ENCODE data around the gene FLNB. TPM values are rescaled to one million over a fixed set of nuclear protein-coding genes. Genes with fewer than 3 reads are reported as not detected.
A peak's percentile ranks its signal among the peaks of the same experiment; 100 is the strongest.

The FLNB gene
- total RNA-seq, 1 experiment from 2014 or later = 127 TPM

DNA sequence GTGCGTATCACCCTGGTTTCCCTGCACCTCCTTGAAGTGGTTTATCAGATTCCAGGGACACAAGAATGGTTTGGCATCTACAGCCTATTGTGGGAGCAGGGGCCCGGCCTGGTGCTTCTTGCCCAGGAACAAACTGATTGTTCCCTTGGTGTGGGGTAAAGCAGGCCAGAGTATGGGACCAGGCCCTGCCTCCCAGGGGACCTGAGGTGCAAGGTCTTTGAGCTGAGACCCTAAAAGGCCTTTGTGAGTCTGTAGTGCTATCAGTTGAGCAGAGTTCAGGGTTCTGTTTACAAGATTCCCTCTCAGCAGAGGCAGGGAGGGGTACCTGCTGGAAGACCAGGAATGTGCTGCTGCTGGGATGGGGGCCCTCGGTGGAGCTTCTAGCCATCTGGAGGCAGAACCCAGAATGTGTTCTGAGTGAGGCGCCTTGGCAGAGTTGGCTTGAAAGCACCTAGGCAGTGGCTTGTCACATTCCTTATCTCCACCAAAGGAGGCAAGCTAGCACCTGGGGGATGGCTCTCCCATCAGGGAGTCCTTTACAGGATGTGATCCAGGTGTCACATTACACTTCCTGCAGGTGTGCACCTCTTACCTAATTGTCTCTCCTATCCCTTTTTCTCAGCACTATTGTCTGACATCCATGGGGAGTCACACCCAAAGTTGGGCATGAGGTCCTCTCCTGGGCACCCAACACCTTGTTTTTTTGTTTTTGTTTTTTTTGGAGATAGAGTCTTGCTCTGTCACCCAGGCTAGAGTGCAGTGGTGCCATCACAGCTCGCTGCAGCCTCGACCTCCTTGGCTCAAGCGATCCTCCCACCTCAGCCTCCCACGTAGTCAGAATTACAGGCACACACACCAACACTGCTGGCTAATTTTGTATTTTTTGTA, 13.1 kb downstream of the FLNB start (continued):
- TF ChIP-seq, protein P1, sequence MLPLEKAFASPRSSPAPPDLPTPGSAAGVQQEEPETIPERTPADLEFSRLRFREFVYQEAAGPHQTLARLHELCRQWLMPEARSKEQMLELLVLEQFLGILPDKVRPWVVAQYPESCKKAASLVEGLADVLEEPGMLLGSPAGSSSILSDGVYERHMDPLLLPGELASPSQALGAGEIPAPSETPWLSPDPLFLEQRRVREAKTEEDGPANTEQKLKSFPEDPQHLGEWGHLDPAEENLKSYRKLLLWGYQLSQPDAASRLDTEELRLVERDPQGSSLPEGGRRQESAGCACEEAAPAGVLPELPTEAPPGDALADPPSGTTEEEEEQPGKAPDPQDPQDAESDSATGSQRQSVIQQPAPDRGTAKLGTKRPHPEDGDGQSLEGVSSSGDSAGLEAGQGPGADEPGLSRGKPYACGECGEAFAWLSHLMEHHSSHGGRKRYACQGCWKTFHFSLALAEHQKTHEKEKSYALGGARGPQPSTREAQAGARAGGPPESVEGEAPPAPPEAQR (CRISPR knock-in tag; IDR thresholded peaks at IDR 0.05) = peak; percentile 66; the same call in 1 of the 2 replicates
- TF ChIP-seq ZNF232 (CRISPR knock-in tag; IDR thresholded peaks at IDR 0.05) = no peak
- TF ChIP-seq ZNF423 (CRISPR knock-in tag; IDR thresholded peaks at IDR 0.05) = peak; percentile 70
- TF ChIP-seq SP1 (CRISPR knock-in tag; conservative IDR thresholded peaks at IDR 0.05) = 0 out of 2 replicates have a peak, but pooled peaks have one; percentile 32
- TF ChIP-seq, protein P2, sequence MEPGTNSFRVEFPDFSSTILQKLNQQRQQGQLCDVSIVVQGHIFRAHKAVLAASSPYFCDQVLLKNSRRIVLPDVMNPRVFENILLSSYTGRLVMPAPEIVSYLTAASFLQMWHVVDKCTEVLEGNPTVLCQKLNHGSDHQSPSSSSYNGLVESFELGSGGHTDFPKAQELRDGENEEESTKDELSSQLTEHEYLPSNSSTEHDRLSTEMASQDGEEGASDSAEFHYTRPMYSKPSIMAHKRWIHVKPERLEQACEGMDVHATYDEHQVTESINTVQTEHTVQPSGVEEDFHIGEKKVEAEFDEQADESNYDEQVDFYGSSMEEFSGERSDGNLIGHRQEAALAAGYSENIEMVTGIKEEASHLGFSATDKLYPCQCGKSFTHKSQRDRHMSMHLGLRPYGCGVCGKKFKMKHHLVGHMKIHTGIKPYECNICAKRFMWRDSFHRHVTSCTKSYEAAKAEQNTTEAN (CRISPR knock-in tag; IDR thresholded peaks at IDR 0.05) = peak; percentile 15; the same call in 1 of the 2 replicates

DNA sequence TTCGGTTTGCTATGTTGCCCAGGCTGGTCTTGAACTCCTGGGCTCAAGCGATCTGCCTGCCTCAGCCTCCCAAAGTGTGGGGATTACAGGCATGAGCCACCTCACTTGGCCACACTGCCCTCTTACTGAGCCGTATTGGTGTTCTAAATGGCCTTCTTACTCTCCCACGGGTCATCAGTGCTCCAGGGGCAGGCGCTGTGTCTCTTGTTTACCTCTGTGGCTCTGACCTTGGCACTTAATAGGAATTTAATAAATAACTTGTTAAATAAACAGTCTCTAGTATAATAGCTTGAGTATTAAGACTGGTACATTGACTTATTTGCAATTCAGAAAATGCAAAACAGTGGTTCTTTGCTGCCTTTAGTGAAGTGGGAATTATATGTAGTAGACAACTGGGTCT, 13.7 kb downstream of the FLNB start:
- no peak for ATAC-seq
- H3K4me3 Mint-ChIP-seq = no peak overlapping the region
- no peaks in the 10 kb centered on the region for H3K36me3 Mint-ChIP-seq
- DNase-seq (ENCODE audit: low spot score) = no peak
- no peaks in the 10 kb centered on the region for H3K27me3 Mint-ChIP-seq (ENCODE audit: low read depth)
- peaks cover 87% of the 10 kb centered on the region for H3K4me1 Mint-ChIP-seq
- no peaks in the 10 kb centered on the region for H3K9me3 Mint-ChIP-seq
- ChIA-PET CTCF (interaction anchor here (1.0 to 1.9 kb wide), 8 partner anchors 14 to 155 kb away, joined by 3 to 12 read pairs (median 6); partner anchors contain the start of gene FLNB), POLR2A (interaction anchor here (1.0 to 2.4 kb wide), 2 partner anchors 9 to 27 kb away, joined by 3 to 13 read pairs; no protein-coding TSS in a partner anchor)
- H3K27ac Mint-ChIP-seq = peak overlapping the region; percentile 92
- TF ChIP-seq, protein P3, sequence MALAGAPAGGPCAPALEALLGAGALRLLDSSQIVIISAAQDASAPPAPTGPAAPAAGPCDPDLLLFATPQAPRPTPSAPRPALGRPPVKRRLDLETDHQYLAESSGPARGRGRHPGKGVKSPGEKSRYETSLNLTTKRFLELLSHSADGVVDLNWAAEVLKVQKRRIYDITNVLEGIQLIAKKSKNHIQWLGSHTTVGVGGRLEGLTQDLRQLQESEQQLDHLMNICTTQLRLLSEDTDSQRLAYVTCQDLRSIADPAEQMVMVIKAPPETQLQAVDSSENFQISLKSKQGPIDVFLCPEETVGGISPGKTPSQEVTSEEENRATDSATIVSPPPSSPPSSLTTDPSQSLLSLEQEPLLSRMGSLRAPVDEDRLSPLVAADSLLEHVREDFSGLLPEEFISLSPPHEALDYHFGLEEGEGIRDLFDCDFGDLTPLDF (CRISPR knock-in tag; IDR thresholded peaks at IDR 0.05) = no peak
- TF ChIP-seq, protein P4, sequence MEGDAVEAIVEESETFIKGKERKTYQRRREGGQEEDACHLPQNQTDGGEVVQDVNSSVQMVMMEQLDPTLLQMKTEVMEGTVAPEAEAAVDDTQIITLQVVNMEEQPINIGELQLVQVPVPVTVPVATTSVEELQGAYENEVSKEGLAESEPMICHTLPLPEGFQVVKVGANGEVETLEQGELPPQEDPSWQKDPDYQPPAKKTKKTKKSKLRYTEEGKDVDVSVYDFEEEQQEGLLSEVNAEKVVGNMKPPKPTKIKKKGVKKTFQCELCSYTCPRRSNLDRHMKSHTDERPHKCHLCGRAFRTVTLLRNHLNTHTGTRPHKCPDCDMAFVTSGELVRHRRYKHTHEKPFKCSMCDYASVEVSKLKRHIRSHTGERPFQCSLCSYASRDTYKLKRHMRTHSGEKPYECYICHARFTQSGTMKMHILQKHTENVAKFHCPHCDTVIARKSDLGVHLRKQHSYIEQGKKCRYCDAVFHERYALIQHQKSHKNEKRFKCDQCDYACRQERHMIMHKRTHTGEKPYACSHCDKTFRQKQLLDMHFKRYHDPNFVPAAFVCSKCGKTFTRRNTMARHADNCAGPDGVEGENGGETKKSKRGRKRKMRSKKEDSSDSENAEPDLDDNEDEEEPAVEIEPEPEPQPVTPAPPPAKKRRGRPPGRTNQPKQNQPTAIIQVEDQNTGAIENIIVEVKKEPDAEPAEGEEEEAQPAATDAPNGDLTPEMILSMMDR (IDR thresholded peaks at IDR 0.05) = no peak
- TF ChIP-seq, protein P5, sequence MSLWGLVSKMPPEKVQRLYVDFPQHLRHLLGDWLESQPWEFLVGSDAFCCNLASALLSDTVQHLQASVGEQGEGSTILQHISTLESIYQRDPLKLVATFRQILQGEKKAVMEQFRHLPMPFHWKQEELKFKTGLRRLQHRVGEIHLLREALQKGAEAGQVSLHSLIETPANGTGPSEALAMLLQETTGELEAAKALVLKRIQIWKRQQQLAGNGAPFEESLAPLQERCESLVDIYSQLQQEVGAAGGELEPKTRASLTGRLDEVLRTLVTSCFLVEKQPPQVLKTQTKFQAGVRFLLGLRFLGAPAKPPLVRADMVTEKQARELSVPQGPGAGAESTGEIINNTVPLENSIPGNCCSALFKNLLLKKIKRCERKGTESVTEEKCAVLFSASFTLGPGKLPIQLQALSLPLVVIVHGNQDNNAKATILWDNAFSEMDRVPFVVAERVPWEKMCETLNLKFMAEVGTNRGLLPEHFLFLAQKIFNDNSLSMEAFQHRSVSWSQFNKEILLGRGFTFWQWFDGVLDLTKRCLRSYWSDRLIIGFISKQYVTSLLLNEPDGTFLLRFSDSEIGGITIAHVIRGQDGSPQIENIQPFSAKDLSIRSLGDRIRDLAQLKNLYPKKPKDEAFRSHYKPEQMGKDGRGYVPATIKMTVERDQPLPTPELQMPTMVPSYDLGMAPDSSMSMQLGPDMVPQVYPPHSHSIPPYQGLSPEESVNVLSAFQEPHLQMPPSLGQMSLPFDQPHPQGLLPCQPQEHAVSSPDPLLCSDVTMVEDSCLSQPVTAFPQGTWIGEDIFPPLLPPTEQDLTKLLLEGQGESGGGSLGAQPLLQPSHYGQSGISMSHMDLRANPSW (CRISPR knock-in tag; conservative IDR thresholded peaks at IDR 0.05; ENCODE audit: low read depth) = no peak
- no peak for TF ChIP-seq GTF2I (CRISPR knock-in tag; conservative IDR thresholded peaks at IDR 0.05)
- TF ChIP-seq, protein P6, sequence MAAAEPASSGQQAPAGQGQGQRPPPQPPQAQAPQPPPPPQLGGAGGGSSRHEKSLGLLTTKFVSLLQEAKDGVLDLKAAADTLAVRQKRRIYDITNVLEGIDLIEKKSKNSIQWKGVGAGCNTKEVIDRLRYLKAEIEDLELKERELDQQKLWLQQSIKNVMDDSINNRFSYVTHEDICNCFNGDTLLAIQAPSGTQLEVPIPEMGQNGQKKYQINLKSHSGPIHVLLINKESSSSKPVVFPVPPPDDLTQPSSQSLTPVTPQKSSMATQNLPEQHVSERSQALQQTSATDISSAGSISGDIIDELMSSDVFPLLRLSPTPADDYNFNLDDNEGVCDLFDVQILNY (CRISPR knock-in tag; IDR thresholded peaks at IDR 0.05) = no peak
- TF ChIP-seq, protein P7, sequence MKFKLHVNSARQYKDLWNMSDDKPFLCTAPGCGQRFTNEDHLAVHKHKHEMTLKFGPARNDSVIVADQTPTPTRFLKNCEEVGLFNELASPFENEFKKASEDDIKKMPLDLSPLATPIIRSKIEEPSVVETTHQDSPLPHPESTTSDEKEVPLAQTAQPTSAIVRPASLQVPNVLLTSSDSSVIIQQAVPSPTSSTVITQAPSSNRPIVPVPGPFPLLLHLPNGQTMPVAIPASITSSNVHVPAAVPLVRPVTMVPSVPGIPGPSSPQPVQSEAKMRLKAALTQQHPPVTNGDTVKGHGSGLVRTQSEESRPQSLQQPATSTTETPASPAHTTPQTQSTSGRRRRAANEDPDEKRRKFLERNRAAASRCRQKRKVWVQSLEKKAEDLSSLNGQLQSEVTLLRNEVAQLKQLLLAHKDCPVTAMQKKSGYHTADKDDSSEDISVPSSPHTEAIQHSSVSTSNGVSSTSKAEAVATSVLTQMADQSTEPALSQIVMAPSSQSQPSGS (CRISPR knock-in tag; IDR thresholded peaks at IDR 0.05; ENCODE audit: borderline replicate concordance, low read depth) = no peak
- no peak for TF ChIP-seq CREM (CRISPR knock-in tag; IDR thresholded peaks at IDR 0.05)
- no peak for TF ChIP-seq TP53 (CRISPR knock-in tag; IDR thresholded peaks at IDR 0.05)
- TF ChIP-seq, protein P8, sequence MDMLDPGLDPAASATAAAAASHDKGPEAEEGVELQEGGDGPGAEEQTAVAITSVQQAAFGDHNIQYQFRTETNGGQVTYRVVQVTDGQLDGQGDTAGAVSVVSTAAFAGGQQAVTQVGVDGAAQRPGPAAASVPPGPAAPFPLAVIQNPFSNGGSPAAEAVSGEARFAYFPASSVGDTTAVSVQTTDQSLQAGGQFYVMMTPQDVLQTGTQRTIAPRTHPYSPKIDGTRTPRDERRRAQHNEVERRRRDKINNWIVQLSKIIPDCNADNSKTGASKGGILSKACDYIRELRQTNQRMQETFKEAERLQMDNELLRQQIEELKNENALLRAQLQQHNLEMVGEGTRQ (CRISPR knock-in tag; IDR thresholded peaks at IDR 0.05) = no peak
- no peak for TF ChIP-seq EMX1 (CRISPR knock-in tag; IDR thresholded peaks at IDR 0.05)
- no peak for TF ChIP-seq NR2C2 (CRISPR knock-in tag; IDR thresholded peaks at IDR 0.05)
- no peak for TF ChIP-seq JUN (CRISPR knock-in tag; IDR thresholded peaks at IDR 0.05)
- TF ChIP-seq, protein P9, sequence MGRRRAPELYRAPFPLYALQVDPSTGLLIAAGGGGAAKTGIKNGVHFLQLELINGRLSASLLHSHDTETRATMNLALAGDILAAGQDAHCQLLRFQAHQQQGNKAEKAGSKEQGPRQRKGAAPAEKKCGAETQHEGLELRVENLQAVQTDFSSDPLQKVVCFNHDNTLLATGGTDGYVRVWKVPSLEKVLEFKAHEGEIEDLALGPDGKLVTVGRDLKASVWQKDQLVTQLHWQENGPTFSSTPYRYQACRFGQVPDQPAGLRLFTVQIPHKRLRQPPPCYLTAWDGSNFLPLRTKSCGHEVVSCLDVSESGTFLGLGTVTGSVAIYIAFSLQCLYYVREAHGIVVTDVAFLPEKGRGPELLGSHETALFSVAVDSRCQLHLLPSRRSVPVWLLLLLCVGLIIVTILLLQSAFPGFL (CRISPR knock-in tag; IDR thresholded peaks at IDR 0.05; ENCODE audit: borderline replicate concordance) = no peak
